Right lobe of liver (tissue), 6 donors: ENCODE measurements around the gene NTMT1. TPM values are rescaled to one million over a fixed set of nuclear protein-coding genes. Genes with fewer than 3 reads are reported as not detected.

Source experiments
- ATAC-seq, 4 donors: fragments of 200-7000 bp; cut with Tn5 transposase; one replicate each; pipeline ENCODE4 v1.9.1; 2020; ENCODE audit warnings: mild to moderate bottlenecking in 4 of 4, moderate library complexity in 4 of 4
- DNase-seq, 3 donors: peaks; one replicate each; pipeline ENCODE4 v3.0.0-alpha.2; 2020
- H3K27ac ChIP-seq, 3 donors: fragments of 200-600 bp; one replicate each; pipeline ENCODE4 v1.8.0; 2022
- H3K27me3 ChIP-seq, 2 donors: fragments of 200-600 bp; one replicate each; pipeline ENCODE4 v1.8.0; 2022
- H3K36me3 ChIP-seq, 4 donors: fragments of 200-600 bp; sonication (generic) in 1 of 4; one replicate each; pipeline versions ENCODE4 v1.5.1 to v1.8.0; 2017 to 2022; ENCODE audit warnings: control low read depth in 1 of 4
- H3K4me1 ChIP-seq, 4 donors: fragments of 200-600 bp; sonication (generic) in 1 of 4; one replicate each; pipeline versions ENCODE4 v1.5.1 to v1.8.0; 2017 to 2022; ENCODE audit warnings: control low read depth in 1 of 4
- H3K4me3 ChIP-seq, 3 donors: fragments of 200-600 bp; one replicate each; pipeline ENCODE4 v1.8.0; 2022
- H3K9me3 ChIP-seq, 4 donors: fragments of 200-600 bp; sonication (generic) in 1 of 4; one replicate each; pipeline versions ENCODE4 v1.5.1 to v1.8.0; 2017 to 2022; ENCODE audit warnings: control low read depth in 1 of 4
- POLR2A ChIP-seq: fragments of 450-650 bp; IDR thresholded peaks from one replicate; pipeline ENCODE4 v1.6.1; 2017; ENCODE audit warnings: antibody characterized with exemption, mild to moderate bottlenecking
- WGBS: methylation state at CpG from one replicate; pipeline ENCODE4 v1.1.6; 2018; ENCODE audit warnings: low coverage, low lambda C conversion rate; ENCODE audit not compliant: insufficient coverage; ENCODE audit errors: missing lambda C conversion rate; 5-methylcytosine and 5-hydroxymethylcytosine counted together
- intact Hi-C, 2 donors: fragments of 100-400 bp; cut with DNase I; formaldehyde crosslinking; loops; one replicate each; pipeline versions ENCODE4 v1.11.2 to v1.14.1; 2022
- total RNA-seq, 6 experiments: library from RNA; depleted of rRNA in 2 of 6; stranded (reverse); fragments of >200 nt in 2 of 6; fragmentation: NEBNext Ultra II Directional in 3 of 6; extraction: Animal tissue kit (Norgen Biotek cat#: 25700) in 3 of 6; gene quantifications; one replicate each; pipeline versions ENCODE4 v1.1.0 to v1.2.4, GENCODE V29; 2016 to 2023
- TF ChIP-seq, protein P1 (sequence below), 4 donors: fragments of 200-600 bp in 3 of 4; fragments of 450-650 bp in 1 of 4; IDR thresholded peaks; one replicate each; pipeline versions ENCODE4 v1.5.1 to v1.8.0; 2016 to 2022; ENCODE audit warnings: antibody characterized with exemption in 4 of 4, mild to moderate bottlenecking in 2 of 4
- donor health status: DM: no; HTN: yes; CAD: no.
- donor health status: DM: no; HTN: no; CAD: no.
- donor health status: DM: no; HTN: no; CAD: no.
- donor health status: DM: no; HTN: yes; CAD: no.
- donor health status: DM: no; HTN: yes; CAD: no.

NTMT1 gene
- total RNA-seq, 6 experiments from 2014 or later: 15.6 to 28.3 (median 20.7) TPM

DNA sequence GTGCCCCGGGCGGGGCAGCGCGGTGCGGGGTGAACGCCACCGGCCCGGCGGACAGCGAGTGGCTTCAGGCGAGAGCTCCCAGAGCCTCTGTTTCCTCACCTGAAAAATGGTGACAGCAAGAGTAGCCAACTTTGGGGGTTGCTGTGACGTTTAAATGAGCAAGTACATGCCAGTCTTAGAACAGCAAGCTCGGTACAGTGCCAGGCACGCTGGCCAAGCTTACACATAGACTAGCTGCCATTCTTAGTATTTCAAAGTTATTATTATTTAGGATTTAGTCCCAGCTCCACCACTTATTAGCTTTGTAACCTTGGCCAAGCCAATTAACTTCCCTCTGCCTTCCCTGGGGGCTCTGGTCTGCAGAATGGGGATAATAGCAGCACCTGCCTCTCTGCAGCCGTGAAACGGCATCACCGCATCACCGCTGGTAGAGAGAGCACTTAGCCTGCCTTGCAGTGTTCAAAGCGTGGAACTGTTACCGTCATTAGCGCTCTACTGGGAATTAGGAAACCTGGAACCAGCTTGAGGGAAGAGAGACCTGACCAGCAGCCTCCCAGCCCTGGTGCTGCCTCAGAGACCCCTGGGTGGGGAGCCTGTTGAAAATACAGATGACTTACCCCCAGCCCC is 5.2 kb upstream of the NTMT1 start, which contains the start of gene C9orf50:
Gene C9orf50 (minus strand): TSS at position 433 of the 627 bp plus-strand sequence. CDS start 527 bp downstream, outside the sequence.
- H3K36me3 ChIP-seq: no peaks in the 10 kb centered on the region
- ATAC-seq: peak; percentile 13 to 59 (median 28)
- peaks cover 0 to 13% (median 0%) of the 10 kb centered on the region in 4 donors for H3K4me1 ChIP-seq
- WGBS: 47% methylated on average over 8 of the region's 21 CpGs
- intact Hi-C loops: no loop called here
- no peaks in the 10 kb centered on the region for H3K27me3 ChIP-seq
- H3K27ac ChIP-seq: peak within 1 kb of the TSS in 1 of 3 donors; percentile 18
- DNase-seq: no peak
- no peak for TF ChIP-seq POLR2A
- TF ChIP-seq, protein P1, sequence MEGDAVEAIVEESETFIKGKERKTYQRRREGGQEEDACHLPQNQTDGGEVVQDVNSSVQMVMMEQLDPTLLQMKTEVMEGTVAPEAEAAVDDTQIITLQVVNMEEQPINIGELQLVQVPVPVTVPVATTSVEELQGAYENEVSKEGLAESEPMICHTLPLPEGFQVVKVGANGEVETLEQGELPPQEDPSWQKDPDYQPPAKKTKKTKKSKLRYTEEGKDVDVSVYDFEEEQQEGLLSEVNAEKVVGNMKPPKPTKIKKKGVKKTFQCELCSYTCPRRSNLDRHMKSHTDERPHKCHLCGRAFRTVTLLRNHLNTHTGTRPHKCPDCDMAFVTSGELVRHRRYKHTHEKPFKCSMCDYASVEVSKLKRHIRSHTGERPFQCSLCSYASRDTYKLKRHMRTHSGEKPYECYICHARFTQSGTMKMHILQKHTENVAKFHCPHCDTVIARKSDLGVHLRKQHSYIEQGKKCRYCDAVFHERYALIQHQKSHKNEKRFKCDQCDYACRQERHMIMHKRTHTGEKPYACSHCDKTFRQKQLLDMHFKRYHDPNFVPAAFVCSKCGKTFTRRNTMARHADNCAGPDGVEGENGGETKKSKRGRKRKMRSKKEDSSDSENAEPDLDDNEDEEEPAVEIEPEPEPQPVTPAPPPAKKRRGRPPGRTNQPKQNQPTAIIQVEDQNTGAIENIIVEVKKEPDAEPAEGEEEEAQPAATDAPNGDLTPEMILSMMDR (IDR thresholded peaks at IDR 0.05): no peak
- no peaks in the 10 kb centered on the region for H3K9me3 ChIP-seq
- peak within 1 kb of the TSS; percentile 31 to 40 (median 32) for H3K4me3 ChIP-seq

DNA sequence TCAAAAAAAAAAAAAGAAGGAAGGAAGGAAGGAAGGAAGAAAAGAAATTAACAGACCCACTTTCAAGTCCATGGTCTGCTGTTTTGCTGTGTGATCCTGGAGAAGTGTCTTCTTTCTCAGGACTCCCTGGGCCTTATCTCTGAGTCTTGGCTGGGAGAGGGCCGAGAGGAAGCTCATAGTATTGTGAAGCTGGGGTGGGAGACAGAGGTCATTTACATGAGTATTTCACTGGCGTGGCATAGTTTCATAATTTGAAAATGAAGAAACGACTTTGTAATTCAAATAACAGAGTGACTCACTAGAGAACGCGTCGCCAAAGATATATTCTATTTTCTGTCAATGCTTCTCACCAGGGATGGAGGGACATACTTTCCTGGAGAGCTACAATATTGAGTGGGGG is 2.6 kb upstream of the NTMT1 start:
- H3K27ac ChIP-seq: no peak overlapping the region
- H3K4me3 ChIP-seq: no peak overlapping the region
- TF ChIP-seq POLR2A: no peak
- TF ChIP-seq, protein P1 (IDR thresholded peaks at IDR 0.05): no peak
- peaks cover 0 to 28% (median 7%) of the 10 kb centered on the region in 4 donors for H3K4me1 ChIP-seq
- peak in 1 of 4 donors; percentile 4 for ATAC-seq
- H3K9me3 ChIP-seq: no peaks in the 10 kb centered on the region
- DNase-seq: no peak
- intact Hi-C loops: no loop called here
- H3K36me3 ChIP-seq: no peaks in the 10 kb centered on the region
- H3K27me3 ChIP-seq: no peaks in the 10 kb centered on the region
- WGBS: 47% methylated on average over 6 of the region's 6 CpGs

DNA sequence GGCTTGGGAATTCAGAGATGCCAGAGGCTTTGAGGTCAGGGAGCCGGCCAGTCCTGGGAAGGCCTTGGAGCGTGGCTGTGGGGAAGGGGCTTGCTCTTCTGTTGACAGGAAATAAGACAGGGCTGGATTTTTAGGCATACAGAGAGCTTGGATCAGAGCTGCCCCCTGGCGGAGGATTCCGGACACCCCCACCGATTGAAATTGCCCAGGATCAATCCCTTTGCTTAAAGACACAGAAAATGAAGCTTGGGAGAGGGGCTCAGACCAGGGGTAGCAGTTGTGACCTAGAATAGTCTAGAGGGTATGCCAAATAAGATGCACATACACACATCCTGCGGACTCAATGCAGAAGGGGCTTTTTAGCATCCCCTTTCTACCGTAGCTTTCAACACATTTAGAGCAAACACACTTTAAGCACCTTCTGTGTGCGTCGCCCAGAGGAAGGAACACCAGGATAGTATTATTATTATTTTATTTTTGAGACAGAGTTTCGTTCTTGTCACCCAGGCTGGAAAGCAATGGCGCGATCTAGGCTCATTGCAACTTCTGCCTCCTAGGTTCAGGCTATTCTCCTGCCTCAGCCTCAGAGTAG is 1.7 kb upstream of the NTMT1 start:
- no peaks in the 10 kb centered on the region for H3K27me3 ChIP-seq
- H3K4me1 ChIP-seq: peaks cover 0 to 34% (median 9%) of the 10 kb centered on the region in 4 donors
- TF ChIP-seq POLR2A: no peak
- TF ChIP-seq, protein P1 (IDR thresholded peaks at IDR 0.05): peak; percentile 58 to 75 (median 69)
- H3K36me3 ChIP-seq: no peaks in the 10 kb centered on the region
- DNase-seq (peak in 1 of 3 donors; percentile 65), ATAC-seq (peak in 2 of 4 donors; percentile 11 to 27)
- intact Hi-C loops: no loop called here
- H3K9me3 ChIP-seq: no peaks in the 10 kb centered on the region
- WGBS: 24% methylated on average over 10 of the region's 12 CpGs
- H3K4me3 ChIP-seq: no peak overlapping the region
- no peak overlapping the region for H3K27ac ChIP-seq

DNA sequence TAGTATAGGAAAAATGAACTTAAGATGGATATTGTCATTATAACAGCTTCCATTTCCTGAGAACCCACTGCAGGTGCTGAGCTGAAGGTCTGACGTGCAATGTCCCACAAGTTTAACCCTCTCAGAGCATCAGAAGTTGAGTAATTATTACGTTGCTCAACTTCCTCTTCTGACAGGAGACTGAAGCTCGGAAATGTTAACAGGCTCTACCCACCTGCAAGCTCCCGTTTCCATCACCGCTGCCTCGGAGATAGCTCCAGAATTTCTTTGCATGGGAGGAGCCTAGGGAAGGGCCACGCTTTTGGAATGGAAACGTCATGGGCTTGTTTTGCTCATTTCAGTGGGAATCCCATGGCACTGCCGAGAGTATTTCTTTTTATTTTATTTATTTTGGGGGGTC is 1.0 kb upstream of the NTMT1 start:
- intact Hi-C loops: no loop called here

More for the DNA sequence above, 1.0 kb upstream of the NTMT1 start:
- ATAC-seq (peak in 1 of 4 donors; percentile 1), DNase-seq (no peak)
- H3K9me3 ChIP-seq: no peaks in the 10 kb centered on the region
- H3K4me1 ChIP-seq: peaks cover 0 to 33% (median 9%) of the 10 kb centered on the region in 4 donors
- 26% methylated on average over 9 of the region's 9 CpGs for WGBS
- no peaks in the 10 kb centered on the region for H3K36me3 ChIP-seq
- H3K4me3 ChIP-seq: no peak overlapping the region
- H3K27me3 ChIP-seq: no peaks in the 10 kb centered on the region
- TF ChIP-seq POLR2A: no peak
- TF ChIP-seq, protein P1 (IDR thresholded peaks at IDR 0.05): no peak
- no peak overlapping the region for H3K27ac ChIP-seq
